ENCODE measurements around the gene TMEM59L. TPM values are rescaled to one million over a fixed set of nuclear protein-coding genes. Genes with fewer than 3 reads are reported as not detected.

Gene TMEM59L
- total RNA-seq, 4 donors from 2014 or later, result 0.46 to 0.63 (median 0.52) TPM; not detected in 1

GRCh38 chr19:18655173-18655844, 42.6 kb downstream of the TMEM59L start:
- 94 to 95% methylated on average over 13 of the region's 13 CpGs for WGBS, 2 donors
- no peak for DNase-seq (ENCODE audit: low spot score in 2 of 2)
- intact Hi-C loops (cut with DNase I; ENCODE audit: low total_unique reads), result no loop called here
- H3K4me3 ChIP-seq (ENCODE audit: low read depth, poor library complexity, severe bottlenecking), result no peak overlapping the region
- TF ChIP-seq POLR2A (IDR thresholded peaks at IDR 0.05), result no peak
- TF ChIP-seq, protein P1, sequence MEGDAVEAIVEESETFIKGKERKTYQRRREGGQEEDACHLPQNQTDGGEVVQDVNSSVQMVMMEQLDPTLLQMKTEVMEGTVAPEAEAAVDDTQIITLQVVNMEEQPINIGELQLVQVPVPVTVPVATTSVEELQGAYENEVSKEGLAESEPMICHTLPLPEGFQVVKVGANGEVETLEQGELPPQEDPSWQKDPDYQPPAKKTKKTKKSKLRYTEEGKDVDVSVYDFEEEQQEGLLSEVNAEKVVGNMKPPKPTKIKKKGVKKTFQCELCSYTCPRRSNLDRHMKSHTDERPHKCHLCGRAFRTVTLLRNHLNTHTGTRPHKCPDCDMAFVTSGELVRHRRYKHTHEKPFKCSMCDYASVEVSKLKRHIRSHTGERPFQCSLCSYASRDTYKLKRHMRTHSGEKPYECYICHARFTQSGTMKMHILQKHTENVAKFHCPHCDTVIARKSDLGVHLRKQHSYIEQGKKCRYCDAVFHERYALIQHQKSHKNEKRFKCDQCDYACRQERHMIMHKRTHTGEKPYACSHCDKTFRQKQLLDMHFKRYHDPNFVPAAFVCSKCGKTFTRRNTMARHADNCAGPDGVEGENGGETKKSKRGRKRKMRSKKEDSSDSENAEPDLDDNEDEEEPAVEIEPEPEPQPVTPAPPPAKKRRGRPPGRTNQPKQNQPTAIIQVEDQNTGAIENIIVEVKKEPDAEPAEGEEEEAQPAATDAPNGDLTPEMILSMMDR (IDR thresholded peaks at IDR 0.05), result no peak

DNA sequence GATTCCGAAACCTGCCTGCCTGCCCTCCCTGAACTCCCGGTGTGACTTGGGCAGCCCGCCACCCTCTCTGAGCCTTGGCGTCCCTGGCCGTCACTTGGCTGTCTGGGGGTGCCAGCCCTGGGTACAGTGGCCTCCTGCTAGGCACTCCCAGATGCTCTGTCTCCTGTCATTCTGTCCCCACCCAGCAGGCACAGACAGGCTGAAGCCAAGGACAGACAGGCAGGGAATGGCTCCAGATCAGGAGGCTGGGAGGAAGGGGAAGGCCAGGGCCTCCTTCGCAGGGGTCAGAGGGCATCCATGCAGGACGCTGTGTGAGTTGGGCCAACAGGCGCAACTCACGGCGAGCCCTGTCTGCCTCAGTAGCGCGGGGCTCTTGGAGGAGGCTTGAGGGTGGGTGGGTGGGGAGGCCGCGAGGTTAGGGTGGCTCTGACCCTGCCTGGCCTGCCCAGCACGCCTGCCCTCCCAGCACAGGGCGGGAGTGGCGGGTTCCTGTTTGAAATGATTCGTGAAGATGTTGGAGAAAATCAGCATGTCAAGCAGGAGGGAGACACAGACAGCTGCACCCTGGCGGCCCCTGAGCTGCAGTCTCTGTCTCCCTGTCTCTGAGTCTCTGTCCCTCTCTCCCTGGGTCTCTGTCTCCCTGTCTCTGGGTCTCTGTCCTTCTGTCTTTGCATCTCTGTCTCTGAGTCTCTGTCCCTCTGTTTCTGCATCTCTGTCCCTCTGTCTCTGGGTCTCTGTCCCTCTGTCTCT, 43.8 kb downstream of the TMEM59L start:
- H3K4me3 ChIP-seq (ENCODE audit: low read depth, poor library complexity, severe bottlenecking), result no peak overlapping the region
- WGBS, 2 donors, result 77 to 79% methylated on average over 17 to 19 of the region's 19 CpGs
- TF ChIP-seq, protein P1 (IDR thresholded peaks at IDR 0.05), result no peak
- no peak for TF ChIP-seq POLR2A (IDR thresholded peaks at IDR 0.05)
- intact Hi-C loops (cut with DNase I; ENCODE audit: low total_unique reads), result no loop called here
- DNase-seq (ENCODE audit: low spot score in 2 of 2), result no peak

GRCh38 chr19:18657590-18658365, 45.1 kb downstream of the TMEM59L start:
- WGBS, 2 donors, result 48 to 52% methylated on average over 18 to 20 of the region's 20 CpGs
- TF ChIP-seq, protein P1 (IDR thresholded peaks at IDR 0.05), result no peak
- TF ChIP-seq POLR2A (IDR thresholded peaks at IDR 0.05), result no peak
- DNase-seq (ENCODE audit: low spot score in 2 of 2), result no peak
- H3K4me3 ChIP-seq (ENCODE audit: low read depth, poor library complexity, severe bottlenecking), result no peak overlapping the region
- intact Hi-C loops (cut with DNase I; ENCODE audit: low total_unique reads), result no loop called here

- no peak for DNase-seq (ENCODE audit: low spot score in 2 of 2)
- no peak for TF ChIP-seq POLR2A (IDR thresholded peaks at IDR 0.05)
- TF ChIP-seq, protein P1 (IDR thresholded peaks at IDR 0.05), result no peak
- WGBS, 2 donors, result 79 to 82% methylated on average over 4 of the region's 4 CpGs
- H3K4me3 ChIP-seq (ENCODE audit: low read depth, poor library complexity, severe bottlenecking), result no peak overlapping the region
- intact Hi-C loops (cut with DNase I; ENCODE audit: low total_unique reads), result no loop called here
Measured at GRCh38 chr19:18658366-18658855, 45.7 kb downstream of the TMEM59L start.

- WGBS, 2 donors, result 50 to 53% methylated on average over 30 of the region's 30 CpGs
- DNase-seq (ENCODE audit: low spot score in 2 of 2), result no peak
- no peak overlapping the region for H3K4me3 ChIP-seq (ENCODE audit: low read depth, poor library complexity, severe bottlenecking)
- intact Hi-C loops (cut with DNase I; ENCODE audit: low total_unique reads), result no loop called here
- TF ChIP-seq, protein P1 (IDR thresholded peaks at IDR 0.05), result no peak
Measured at GRCh38 chr19:18659281-18660050, 46.8 kb downstream of the TMEM59L start.
